HG03432 (cell line): ENCODE results near the gene PHACTR3.
"Not testable (repeated sequence)": the region's sequence is repeated elsewhere in the genome, so short reads cannot be mapped to it uniquely, and the experiment has no call there.

Experiments used
- ATAC-seq: cut with Tn5 transposase; IDR thresholded peaks from one replicate; pipeline ENCODE4 v1.9.1; 2021; ENCODE audit warnings: mild to moderate bottlenecking, moderate library complexity; ENCODE audit not compliant: unreplicated experiment

Gene PHACTR3

DNA sequence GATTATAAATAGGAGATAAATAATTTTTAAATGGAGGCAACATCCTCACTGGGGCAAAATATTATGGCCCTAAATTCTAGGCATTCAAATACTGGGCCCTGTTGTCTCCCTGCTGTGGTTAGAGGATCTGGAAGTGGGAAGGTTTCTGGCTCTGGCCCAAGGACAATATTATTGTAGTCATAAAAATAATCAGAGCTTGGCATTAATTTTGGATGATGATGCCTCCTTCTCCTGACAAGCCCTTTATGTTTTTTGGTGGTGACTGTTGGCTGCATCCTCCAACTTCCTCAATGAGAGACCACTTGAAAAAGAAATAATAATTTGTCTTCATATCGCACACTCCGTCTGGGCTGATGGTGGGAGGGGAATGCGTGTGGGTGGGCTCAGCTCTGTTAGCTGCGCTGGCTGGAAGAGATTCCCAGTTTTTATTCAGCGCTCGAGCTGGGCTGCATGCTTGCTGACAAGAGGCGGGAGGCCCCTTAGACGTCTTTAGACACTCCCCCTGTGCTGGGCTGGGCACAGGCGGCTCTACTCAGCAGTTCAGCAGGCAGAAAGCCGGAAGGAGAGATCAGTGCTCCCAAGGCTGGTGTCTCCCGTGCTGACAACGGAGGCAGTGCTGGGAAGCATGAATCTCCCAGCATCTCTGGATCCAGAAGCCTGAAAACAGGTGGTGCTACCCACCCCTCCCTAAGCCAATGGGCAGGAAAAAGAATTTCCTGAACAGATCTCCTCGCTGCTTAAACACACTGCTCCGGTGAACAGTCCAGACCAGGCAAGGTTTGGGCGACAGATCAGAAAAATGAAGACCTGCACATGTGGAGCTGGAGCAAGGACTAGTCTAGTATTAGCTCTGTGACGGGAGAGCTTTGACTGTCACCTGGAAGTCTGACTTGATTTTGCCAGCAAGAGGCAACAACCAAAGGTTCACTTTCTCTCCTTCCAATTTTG lies 231.4 kb downstream of the PHACTR3 start:
- ATAC-seq = peak; percentile 40

DNA sequence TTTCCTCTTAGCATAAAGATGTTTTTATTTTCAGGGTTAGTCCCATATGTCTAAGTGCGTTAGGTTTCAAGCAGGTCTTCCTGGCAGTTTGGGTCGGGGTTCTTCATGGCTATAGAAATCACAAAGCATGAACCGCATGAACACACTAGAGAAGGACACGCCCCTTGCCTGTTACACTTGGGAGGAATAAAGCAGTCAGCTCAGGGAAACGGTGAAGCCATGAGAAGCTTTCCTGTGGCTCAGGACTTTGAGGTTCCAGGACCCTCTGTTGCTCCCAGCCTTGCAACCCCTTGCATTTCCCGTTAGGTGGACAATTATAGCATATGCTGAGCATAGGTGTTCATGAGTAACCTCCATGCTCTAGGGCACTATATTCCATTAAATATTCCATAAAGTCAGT lies 232.4 kb downstream of the PHACTR3 start:
- ATAC-seq = no peak

GRCh38 chr20:59837623-59838394 lies 233.5 kb downstream of the PHACTR3 start:
- ATAC-seq = peak; percentile 88

DNA sequence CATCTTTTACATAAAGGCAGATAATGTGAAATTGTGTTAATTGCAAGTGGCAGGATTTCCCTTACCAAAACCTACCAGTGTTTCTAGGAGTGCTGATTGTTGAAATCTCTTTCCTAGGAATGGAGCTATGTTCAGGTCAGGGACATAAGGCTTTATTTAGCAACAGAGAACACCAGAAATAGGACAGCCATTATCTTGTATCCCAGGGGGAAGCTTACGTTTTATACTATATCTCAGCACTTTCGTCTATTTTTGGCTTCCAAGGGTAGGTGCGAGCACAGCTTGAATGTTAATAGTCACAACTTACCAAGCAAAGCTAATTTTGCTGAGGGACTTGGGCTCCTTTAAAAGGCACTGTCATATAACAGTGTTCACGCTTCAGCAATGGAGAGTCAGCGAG lies 235.1 kb downstream of the PHACTR3 start:
- no peak for ATAC-seq

GRCh38 chr20:59845472-59845871 lies 241.1 kb downstream of the PHACTR3 start:
- no peak for ATAC-seq

- ATAC-seq = no peak
Measured at GRCh38 chr20:59848182-59848581, 243.8 kb downstream of the PHACTR3 start.

DNA sequence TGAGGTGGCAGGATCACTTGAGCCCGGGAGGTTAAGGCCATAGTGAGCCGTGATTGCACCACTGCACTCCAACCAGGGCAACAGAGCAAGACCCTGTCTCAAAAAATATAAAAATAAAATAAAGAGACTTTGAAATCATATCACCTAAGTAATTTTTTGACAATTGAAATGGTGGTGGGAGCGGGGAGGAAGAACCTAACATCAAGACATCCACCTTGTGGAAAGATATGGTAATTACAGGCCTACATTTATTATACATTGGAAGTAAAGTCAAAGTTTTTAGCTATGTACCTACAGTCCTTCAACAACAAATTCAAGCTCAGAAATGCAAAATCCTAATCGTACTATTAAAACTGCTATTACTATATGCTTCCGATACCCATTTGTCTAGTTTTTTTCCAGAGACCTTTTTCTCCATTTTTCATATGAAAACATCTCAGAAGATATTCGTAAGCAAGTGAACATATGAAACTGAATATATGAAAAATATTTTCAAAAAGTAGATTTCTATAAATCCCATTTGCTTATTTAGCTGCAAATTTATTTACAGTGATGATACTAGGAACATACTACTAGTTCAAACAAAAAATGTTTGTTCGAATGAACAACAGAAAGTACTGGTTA lies 245.8 kb downstream of the PHACTR3 start:
- ATAC-seq = peak; percentile 60

DNA sequence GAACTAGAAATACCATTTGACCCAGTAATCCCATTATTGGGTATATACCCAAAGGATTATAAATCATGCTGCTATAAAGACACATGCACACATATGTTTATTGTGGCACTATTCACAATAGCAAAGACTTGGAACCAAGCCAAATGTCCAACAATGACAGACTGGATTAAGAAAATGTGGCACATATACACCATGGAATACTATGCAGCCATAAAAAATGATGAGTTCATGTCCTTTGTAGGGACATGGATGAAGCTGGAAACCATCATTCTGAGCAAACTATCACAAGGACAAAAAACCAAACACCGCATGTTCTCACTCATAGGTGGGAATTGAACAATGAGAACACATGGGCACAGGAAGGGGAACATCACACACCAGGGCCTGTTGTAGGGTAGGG lies 252.2 kb downstream of the PHACTR3 start:
- not testable (repeated sequence) for ATAC-seq

- not testable (repeated sequence) for ATAC-seq
Measured at GRCh38 chr20:59856941-59857340, 252.6 kb downstream of the PHACTR3 start.

GRCh38 chr20:59857966-59858365 lies 253.6 kb downstream of the PHACTR3 start:
- no peak for ATAC-seq

DNA sequence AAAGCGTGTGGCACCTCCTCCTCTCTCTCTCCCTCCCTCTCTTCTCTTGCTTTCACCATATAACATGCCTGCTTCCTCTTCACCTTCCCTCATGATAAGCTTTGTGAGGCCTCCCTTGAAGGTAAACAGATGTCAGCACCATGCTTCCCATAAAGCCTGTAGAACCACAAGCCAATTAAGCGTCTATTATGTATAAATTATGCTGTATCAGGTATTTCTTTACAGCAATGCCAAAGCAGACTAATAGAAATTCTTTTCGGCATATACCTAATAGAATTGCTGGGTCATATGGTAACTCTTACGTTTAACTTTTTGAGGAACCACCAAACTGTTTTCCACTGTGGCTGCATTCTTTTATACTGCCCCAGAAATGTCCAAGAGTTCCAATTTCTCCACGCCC lies 254.1 kb downstream of the PHACTR3 start:
- no peak for ATAC-seq

- no peak for ATAC-seq
Measured at GRCh38 chr20:59861401-59861800, 257.1 kb downstream of the PHACTR3 start.

DNA sequence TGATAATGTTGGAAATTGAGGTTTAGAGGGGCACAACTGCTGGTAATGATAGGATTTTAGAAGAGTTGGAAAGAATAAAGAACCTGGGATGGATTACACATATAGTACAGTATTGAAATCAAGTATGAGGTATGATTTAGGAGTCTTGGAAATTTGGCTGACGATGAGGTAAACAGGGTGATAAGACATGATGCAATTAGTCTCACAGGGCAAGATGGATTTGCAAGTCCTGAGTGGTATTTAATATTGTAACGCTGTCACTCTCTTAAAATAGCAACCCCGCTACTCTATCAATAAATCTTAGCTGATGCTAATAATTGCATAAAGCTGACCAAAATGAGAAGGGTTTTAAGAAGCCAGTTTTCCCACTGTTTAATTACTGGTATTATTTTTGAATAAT lies 258.7 kb downstream of the PHACTR3 start:
- no peak for ATAC-seq

- no peak for ATAC-seq
Measured at GRCh38 chr20:59864726-59865125, 260.4 kb downstream of the PHACTR3 start.

DNA sequence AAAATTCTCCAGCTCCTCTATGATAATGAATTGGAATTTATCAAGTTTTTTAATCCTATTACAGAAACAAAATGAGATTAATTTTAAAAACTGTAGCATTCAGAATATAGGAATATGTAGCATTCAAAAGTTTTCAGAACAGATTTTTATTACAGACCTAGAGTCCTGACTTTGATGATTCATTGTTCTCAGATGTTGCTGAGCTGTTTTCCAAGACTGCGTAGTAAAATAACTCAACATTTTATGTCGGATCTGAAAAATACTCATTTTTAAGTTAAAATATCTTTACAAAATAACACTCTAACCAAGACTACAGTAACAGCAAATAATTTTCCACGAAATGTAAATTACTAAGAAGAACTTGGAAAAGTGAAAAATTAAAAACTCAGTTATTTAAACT lies 262.0 kb downstream of the PHACTR3 start:
- no peak for ATAC-seq

GRCh38 chr20:59871096-59871495 lies 266.8 kb downstream of the PHACTR3 start:
- no peak for ATAC-seq

- ATAC-seq = no peak
Measured at GRCh38 chr20:59873409-59873808, 269.1 kb downstream of the PHACTR3 start.

- ATAC-seq = no peak
Measured at GRCh38 chr20:59880198-59880597, 275.9 kb downstream of the PHACTR3 start.

- no peak for ATAC-seq
Measured at GRCh38 chr20:59884494-59884893, 280.2 kb downstream of the PHACTR3 start.

GRCh38 chr20:59888050-59888449 lies 283.7 kb downstream of the PHACTR3 start:
- no peak for ATAC-seq

DNA sequence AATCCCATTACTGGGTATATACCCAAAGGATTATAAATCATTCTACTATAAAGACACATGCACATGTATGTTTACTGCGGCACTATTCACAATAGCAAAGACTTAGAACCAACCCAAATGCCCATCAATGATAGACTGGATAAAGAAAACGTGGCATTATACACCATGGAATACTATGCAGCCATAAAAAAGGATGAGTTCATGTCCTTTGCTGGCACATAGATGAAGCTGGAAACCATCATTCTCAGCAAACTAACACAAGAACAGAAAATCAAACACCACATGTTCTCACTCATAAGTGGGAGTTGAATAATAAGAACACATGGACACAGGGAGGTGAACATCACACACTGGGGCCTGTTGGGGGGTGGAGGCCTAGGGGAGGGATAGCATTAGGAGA lies 285.7 kb downstream of the PHACTR3 start:
- not testable (repeated sequence) for ATAC-seq
